Dermis blood vessel endothelial cell (primary cell): ENCODE results near the gene TNFAIP2. TPM values are rescaled to one million over a fixed set of nuclear protein-coding genes. Genes with fewer than 3 reads are reported as not detected.

Experiments
- DNase-seq: peaks from one replicate; pipeline ENCODE4 v3.0.0; 2010
- total RNA-seq: library from RNA; depleted of rRNA; stranded (reverse); fragments of >200 nt; gene quantifications from 2 replicates; pipeline ENCODE4 v1.2.3, GENCODE V29; 2014

Gene TNFAIP2
- total RNA-seq, 1 donor from 2014 or later, result 94.6 TPM

- peak; percentile 69 for DNase-seq
Observed at GRCh38 chr14:103123634-103124500, 606 bp downstream of the TNFAIP2 start.

- DNase-seq, result no peak
Observed at GRCh38 chr14:103124501-103125001, 1.3 kb downstream of the TNFAIP2 start.

GRCh38 chr14:103125098-103126070, 2.1 kb downstream of the TNFAIP2 start:
- no peak for DNase-seq

GRCh38 chr14:103126088-103126872, 3.0 kb downstream of the TNFAIP2 start:
- DNase-seq, result no peak

- DNase-seq, result no peak
Observed at GRCh38 chr14:103126873-103127304, 3.6 kb downstream of the TNFAIP2 start.

- no peak for DNase-seq
Observed at GRCh38 chr14:103127356-103127755, 4.1 kb downstream of the TNFAIP2 start.

GRCh38 chr14:103127861-103128598, 4.8 kb downstream of the TNFAIP2 start:
- no peak for DNase-seq

GRCh38 chr14:103128631-103129300, 5.5 kb downstream of the TNFAIP2 start:
- DNase-seq, result peak; percentile 25

- DNase-seq, result no peak
Observed at GRCh38 chr14:103129301-103130016, 6.2 kb downstream of the TNFAIP2 start.

GRCh38 chr14:103130017-103130764, 6.9 kb downstream of the TNFAIP2 start:
- no peak for DNase-seq

GRCh38 chr14:103130965-103131364, 7.7 kb downstream of the TNFAIP2 start:
- DNase-seq, result peak; percentile 56

GRCh38 chr14:103131580-103131979, 8.3 kb downstream of the TNFAIP2 start:
- DNase-seq, result no peak

GRCh38 chr14:103132381-103133209, 9.3 kb downstream of the TNFAIP2 start:
- DNase-seq, result no peak

GRCh38 chr14:103133210-103134140, 10.2 kb downstream of the TNFAIP2 start:
- no peak for DNase-seq

- DNase-seq, result no peak
Observed at GRCh38 chr14:103134405-103134804, 11.1 kb downstream of the TNFAIP2 start.

- DNase-seq, result no peak
Observed at GRCh38 chr14:103134919-103135318, 11.7 kb downstream of the TNFAIP2 start.
